Medulla oblongata (tissue), 1 donor: Measurements from ENCODE around the gene ZCCHC14.
"Not testable (repeated sequence)": the region's sequence is repeated elsewhere in the genome, so short reads cannot be mapped to it uniquely, and the experiment has no call there.

Experiments
- DNase-seq: peaks from one replicate; pipeline ENCODE4 v3.0.0-alpha.2; 2015; ENCODE audit errors: extremely low spot score

Gene ZCCHC14

GRCh38 chr16:87383505-87384161, 109.2 kb downstream of the ZCCHC14 start, which contains the start of gene FBXO31:
Gene FBXO31, minus strand, starts transcription at chr16:87383776. Its CDS starts 32 bp downstream, at chr16:87383744.
- DNase-seq = peak; percentile 94

- DNase-seq = peak; percentile 13
Measured at GRCh38 chr16:87382023-87382785, 110.6 kb downstream of the ZCCHC14 start.

GRCh38 chr16:87380881-87381280, 111.9 kb downstream of the ZCCHC14 start:
- peak; percentile 12 for DNase-seq

GRCh38 chr16:87380403-87380802, 112.4 kb downstream of the ZCCHC14 start:
- DNase-seq = no peak

DNA sequence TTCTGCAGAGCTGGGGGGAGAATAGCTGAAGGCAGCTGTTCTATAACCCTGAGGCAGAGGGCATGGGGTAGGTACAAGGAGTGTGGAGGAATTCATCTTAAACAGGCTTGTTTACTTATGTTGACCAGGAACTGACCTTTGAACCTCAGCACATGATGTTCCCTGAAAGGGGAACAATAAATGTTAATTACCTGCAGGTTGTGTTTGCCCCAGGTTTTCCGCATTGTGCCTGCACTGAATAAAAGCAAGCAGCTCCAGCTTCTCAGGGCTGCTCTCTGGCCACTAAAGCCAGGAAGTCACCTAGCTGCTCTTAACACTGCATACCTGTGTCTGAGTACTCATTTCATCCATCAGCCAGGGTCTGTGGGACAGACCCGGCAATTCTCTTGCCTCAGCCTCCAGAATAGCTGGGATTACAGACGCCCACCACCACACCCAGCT, 113.5 kb downstream of the ZCCHC14 start:
- DNase-seq = not testable (repeated sequence)

GRCh38 chr16:87376660-87377059, 116.2 kb downstream of the ZCCHC14 start:
- no peak for DNase-seq

DNA sequence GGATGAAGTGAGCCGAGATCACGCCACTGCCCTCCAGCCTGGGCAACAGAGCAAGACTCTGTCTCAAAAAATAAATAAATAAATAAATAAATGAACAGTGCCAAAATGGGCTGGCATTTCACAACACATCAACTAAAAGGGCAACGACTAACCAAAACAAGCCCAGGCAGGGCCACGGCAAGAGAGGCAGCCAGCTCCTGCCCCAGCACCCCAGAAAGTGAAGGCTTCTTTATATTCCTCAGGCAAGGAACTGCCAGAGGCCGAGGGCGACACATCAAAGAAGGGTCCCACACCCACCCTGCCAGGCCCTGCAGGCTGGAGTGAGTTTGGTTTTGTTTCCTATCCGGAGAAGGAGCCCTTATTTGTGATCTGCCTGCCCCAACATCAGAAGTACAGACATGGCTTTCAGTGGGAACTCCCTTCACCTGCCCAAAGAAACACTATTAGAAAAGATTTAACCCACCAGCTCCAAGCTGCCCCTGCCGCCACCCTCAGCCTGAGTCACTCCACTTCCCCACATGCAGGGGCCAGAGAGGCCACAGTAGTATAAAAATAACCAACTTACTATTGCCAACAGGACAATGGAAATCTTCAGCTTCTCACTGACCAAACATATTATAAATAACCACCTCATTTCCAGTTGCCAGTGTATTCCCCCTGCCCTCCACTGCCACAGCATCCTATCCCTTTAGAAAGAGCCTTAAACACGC, 117.2 kb downstream of the ZCCHC14 start:
- DNase-seq = no peak

DNA sequence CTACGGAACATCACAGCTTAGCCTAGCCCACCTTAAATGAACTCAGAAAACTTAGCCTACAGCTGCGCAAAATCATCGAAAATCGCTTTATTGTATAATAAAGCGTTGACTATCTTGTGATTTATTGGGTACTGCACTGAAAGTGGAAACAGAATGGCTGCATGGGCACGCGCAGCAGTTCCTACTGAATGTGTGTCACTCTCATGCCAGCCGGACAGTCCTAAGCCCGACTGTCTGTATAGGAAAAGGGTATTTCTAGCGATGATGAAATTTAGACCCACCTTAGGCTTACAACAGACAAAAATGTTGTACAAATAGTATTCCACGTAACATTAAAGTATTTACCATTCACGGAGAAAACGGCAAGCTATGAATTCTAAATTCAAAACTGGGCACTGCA, 118.5 kb downstream of the ZCCHC14 start:
- no peak for DNase-seq

DNA sequence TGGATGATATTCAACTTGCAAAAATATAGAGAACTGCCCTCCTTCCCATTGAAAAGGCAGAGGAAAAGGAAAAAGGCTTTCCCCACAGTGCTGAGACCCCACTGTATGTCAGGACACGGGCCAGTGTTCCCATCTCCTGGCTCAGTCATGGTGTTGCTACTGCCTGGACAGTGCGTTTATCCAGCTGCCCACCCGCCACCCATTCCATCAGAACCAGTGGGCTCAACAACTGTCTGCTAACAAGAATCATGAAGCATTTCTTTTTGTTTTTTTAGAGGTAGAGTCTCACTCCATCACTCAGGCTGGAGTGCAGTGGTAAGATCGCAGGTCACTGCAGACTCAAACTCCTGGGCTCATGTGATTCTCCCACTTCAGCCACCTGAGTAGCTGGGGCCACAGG, 120.5 kb downstream of the ZCCHC14 start:
- no peak for DNase-seq

DNA sequence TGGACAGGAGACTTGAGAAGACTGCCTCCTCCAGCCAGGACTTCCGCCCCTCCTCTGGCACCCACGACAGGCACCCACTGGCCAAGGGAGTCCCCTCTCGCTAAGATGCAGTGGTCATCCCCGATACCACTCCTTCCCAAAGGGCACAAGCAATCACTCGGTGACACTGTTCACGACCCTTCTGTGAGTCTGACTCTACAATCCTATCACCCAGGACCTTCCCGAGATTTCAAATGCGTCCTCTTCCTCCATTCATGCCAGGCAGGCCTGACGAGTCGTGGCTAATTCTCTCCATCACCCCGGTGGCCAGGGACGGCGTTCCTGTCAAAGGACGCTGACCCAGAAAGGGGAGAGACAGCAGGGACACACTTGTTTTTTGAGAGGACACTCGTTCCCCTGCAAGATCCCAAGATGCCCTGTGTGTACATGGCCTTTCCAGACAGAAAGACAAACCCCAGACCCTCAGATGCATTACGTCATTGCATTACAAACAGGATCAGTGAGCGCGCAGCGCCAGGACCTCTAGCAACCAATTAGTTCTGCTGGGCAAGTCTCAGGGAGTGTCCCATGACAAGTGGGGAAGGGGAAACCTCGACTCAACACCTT, 121.5 kb downstream of the ZCCHC14 start:
- peak; percentile 43 for DNase-seq

- DNase-seq = peak; percentile 44
Measured at GRCh38 chr16:87369796-87370719, 122.8 kb downstream of the ZCCHC14 start.

- no peak for DNase-seq
Measured at GRCh38 chr16:87369117-87369765, 123.6 kb downstream of the ZCCHC14 start.

DNA sequence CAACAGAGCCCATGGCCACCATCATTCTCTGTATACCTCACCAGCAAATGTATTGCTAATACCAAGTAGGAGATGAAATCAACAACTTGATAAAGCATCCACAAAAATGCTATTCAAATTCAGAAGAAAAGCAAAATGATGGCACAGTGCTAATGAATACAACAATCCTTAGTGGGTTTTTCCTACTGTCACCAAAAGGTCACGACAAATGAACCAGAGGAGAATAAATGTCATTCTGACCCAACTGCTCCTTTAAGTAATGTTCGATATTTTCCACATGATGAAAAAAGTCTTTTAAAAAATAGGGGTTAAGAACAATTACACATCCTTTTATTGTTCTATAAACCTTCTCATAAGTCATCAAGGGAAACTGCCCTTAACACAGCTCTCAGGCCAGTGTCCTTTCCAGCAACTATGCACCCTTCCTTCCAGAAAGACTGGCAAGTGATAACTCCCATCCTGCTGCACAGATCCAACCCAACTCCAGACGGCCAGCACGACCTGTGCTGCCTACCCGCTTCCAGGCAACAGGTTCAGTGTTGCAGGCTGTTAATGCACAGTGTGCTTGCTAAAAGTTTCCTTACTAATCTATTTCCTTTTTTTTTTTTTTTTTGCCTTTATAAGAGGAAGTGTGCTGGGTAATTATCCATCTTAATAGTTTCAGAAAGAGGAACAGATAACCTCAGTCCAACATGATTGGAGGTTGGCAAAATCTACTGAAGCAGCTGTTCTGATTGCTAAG, 124.6 kb downstream of the ZCCHC14 start:
- no peak for DNase-seq

GRCh38 chr16:87367529-87367928, 125.3 kb downstream of the ZCCHC14 start:
- DNase-seq = no peak

DNA sequence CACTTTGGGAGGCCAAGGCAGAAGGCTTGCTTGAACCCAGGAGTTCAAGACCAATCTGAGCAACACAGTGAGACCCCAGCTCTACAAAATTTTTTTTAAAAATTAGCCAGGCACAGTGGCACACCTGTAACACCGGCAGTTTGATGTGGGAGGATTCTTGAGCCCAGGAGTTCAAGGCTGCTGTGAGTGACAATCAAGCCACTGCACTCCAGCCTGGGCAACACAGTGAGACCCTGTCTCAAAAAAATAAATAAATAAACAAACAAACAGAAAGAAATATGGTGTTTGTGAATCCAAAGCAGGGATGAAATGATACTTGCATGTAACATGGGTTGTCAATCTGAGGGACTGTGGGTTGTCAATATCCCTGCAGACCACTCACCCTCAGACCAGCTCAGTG, 125.9 kb downstream of the ZCCHC14 start:
- DNase-seq = no peak

GRCh38 chr16:87366288-87366687, 126.5 kb downstream of the ZCCHC14 start:
- DNase-seq = no peak

DNA sequence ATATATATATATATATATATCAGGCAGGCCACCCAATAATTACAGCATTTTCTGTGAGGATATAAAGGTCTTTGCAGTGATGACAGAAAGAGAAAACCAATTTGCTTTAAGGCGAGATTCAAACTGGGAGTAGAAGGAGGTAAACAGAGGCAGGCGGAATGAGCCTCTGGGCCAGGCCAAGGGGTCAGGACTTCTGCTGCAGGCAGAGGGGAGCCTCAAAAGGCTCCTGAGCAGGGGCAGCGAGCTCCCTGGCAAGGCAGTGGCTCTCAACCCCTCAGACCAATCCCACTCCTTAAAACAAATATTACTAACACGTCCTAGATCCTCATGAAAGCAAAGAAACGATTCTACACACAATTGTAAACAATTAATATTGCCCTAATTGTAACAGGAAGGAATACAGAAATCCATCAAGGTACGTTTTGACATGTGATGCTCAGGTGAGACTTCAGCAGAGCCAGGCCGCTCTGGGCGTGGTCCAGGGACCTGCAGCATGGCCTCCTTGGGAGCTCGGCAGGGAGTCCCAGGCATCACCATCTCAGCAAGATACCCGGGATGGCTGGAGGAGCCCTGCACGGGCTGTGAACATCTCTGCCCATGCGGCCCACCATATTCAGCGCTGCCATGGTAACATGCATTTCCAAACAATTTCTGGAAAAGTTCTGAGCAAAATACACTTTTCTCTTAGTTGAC, 127.7 kb downstream of the ZCCHC14 start:
- DNase-seq = no peak

DNA sequence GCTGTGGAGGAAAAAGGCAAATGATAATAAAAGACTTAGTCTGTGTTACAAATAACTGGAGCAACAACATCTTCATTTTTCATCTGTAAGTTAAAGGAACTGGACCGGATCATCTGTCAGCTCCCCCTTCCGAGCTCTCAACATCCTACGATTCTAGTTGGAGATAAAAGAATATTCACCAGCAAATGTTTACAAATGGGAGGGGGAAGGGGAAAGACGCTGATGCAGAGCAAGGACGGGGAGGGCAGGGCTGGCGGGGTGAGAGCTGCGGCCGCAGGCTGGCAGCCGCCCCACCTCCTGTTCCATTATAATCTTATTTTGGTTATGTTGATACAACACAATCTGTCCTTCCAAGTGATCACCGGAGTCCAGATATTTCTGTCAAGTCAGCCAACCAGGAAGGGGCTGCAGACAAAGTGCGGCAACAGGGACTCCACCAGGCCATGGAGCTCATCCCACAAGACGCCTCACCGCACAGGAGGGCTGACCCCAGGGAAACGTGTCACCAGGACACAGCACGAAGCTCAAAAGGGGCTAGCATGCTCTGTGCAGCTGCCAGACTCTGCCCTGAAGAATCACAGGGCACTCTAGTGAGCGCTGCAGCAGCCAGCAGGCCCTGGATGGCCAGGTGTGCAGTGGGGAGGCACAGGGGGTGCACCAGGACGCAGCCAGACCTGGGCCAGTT, 128.9 kb downstream of the ZCCHC14 start:
- no peak for DNase-seq
